ENCODE measurements around the gene ZER1.

- no peak for TF ChIP-seq POLR2A (IDR thresholded peaks at IDR 0.05; ENCODE audit: low read length)
- TF ChIP-seq GATA1 (IDR thresholded peaks at IDR 0.05; ENCODE audit: low read depth, low read length): no peak
These were observed 21.4 kb upstream of the ZER1 start for GRCh38 chr9:128792978-128793686.
